Activated naive CD4-positive, alpha-beta T cell treated with anti-CD3 and anti-CD28 coated beads, Interleukin-2, amount 10 ng/mL, durations not matched to agents 7 days and 5 days (primary cell): Measurements from ENCODE around the gene FTSJ1.
"Not testable (repeated sequence)": the region's sequence is repeated elsewhere in the genome, so short reads cannot be mapped to it uniquely, and the experiment has no call there.

Experiments
- CTCF ChIA-PET: fragments of 350-600 bp; sonication (Branson Sonifier 250); formaldehyde crosslinking; loops from one replicate; lab custom pipeline; 2021; ENCODE audit warnings: antibody characterized with exemption; lab: Charles Lee
- DNase-seq: peaks from one replicate; pipeline ENCODE4 v3.0.0-alpha.2; 2020
- H3K27ac Mint-ChIP-seq: one replicate; pipeline ENCODE4 v1.8.0; 2021; ENCODE audit warnings: mild to moderate bottlenecking, moderate library complexity, mixed read lengths
- H3K27me3 Mint-ChIP-seq: one replicate; pipeline ENCODE4 v1.8.0; 2021; ENCODE audit warnings: mild to moderate bottlenecking, mixed read lengths
- H3K36me3 Mint-ChIP-seq: one replicate; pipeline ENCODE4 v1.8.0; 2021; ENCODE audit warnings: mixed read lengths
- H3K4me1 Mint-ChIP-seq: one replicate; pipeline ENCODE4 v1.8.0; 2021; ENCODE audit warnings: mixed read lengths
- H3K4me3 Mint-ChIP-seq: one replicate; pipeline ENCODE4 v1.8.0; 2021; ENCODE audit warnings: mild to moderate bottlenecking, moderate library complexity, mixed read lengths
- H3K9me3 Mint-ChIP-seq: one replicate; pipeline ENCODE4 v1.8.0; 2021; ENCODE audit warnings: mixed read lengths

The FTSJ1 gene

GRCh38 chrX:48475774-48476577, at the start of gene FTSJ1:
Gene FTSJ1, plus strand, starts transcription at chrX:48476199. Its CDS starts 1,849 bp downstream, at chrX:48478048.
- CTCF ChIA-PET, result no interaction called here
- Mint-ChIP-seq H3K36me3 (peaks cover 30% of the 10 kb centered on the region), H3K27me3 (no peaks in the 10 kb centered on the region), H3K9me3 (no peaks in the 10 kb centered on the region), H3K4me1 (peaks cover 45% of the 10 kb centered on the region), H3K27ac (peak within 1 kb of the TSS; percentile 97), H3K4me3 (peak within 1 kb of the TSS; percentile 94)
- peak; percentile 94 for DNase-seq

GRCh38 chrX:48427027-48427716, 48.8 kb upstream of the FTSJ1 start:
- H3K36me3 Mint-ChIP-seq, CTCF ChIA-PET, H3K4me3 Mint-ChIP-seq, H3K27ac Mint-ChIP-seq, DNase-seq, H3K27me3 Mint-ChIP-seq, H3K9me3 Mint-ChIP-seq, H3K4me1 Mint-ChIP-seq: not testable (repeated sequence)

- H3K27ac Mint-ChIP-seq, H3K36me3 Mint-ChIP-seq, H3K27me3 Mint-ChIP-seq, H3K9me3 Mint-ChIP-seq, H3K4me3 Mint-ChIP-seq, DNase-seq, CTCF ChIA-PET: not testable (repeated sequence)
- H3K4me1 Mint-ChIP-seq, result peaks cover 23% of the 10 kb centered on the region
These were observed 46.4 kb upstream of the FTSJ1 start for GRCh38 chrX:48429606-48430005.

- peaks cover 24% of the 10 kb centered on the region for H3K4me1 Mint-ChIP-seq
- CTCF ChIA-PET, DNase-seq, H3K36me3 Mint-ChIP-seq, H3K4me3 Mint-ChIP-seq, H3K27me3 Mint-ChIP-seq, H3K27ac Mint-ChIP-seq: not testable (repeated sequence)
- H3K9me3 Mint-ChIP-seq, result peaks cover 11% of the 10 kb centered on the region
These were observed 45.8 kb upstream of the FTSJ1 start for GRCh38 chrX:48430166-48430565.

GRCh38 chrX:48433713-48434112, 42.3 kb upstream of the FTSJ1 start:
- peaks cover 18% of the 10 kb centered on the region for H3K9me3 Mint-ChIP-seq
- H3K27ac Mint-ChIP-seq, result peak overlapping the region; percentile 64
- H3K27me3 Mint-ChIP-seq, H3K36me3 Mint-ChIP-seq, CTCF ChIA-PET, H3K4me3 Mint-ChIP-seq: not testable (repeated sequence)
- DNase-seq, result peak; percentile 48
- peaks cover 17% of the 10 kb centered on the region for H3K4me1 Mint-ChIP-seq

- peaks cover 21% of the 10 kb centered on the region for H3K27me3 Mint-ChIP-seq
- H3K27ac Mint-ChIP-seq, DNase-seq, H3K4me3 Mint-ChIP-seq, H3K36me3 Mint-ChIP-seq, H3K9me3 Mint-ChIP-seq, H3K4me1 Mint-ChIP-seq, CTCF ChIA-PET: not testable (repeated sequence)
These were observed 28.8 kb upstream of the FTSJ1 start for GRCh38 chrX:48447201-48447600.

- Mint-ChIP-seq H3K36me3 (no peaks in the 10 kb centered on the region), H3K27me3 (peaks cover 7% of the 10 kb centered on the region), H3K4me1 (no peaks in the 10 kb centered on the region), H3K27ac (no peak overlapping the region), H3K4me3 (no peak overlapping the region), H3K9me3 (no peaks in the 10 kb centered on the region)
- DNase-seq, result no peak
- CTCF ChIA-PET, result no interaction called here
These were observed 25.9 kb upstream of the FTSJ1 start for GRCh38 chrX:48450076-48450475.

GRCh38 chrX:48451708-48452107, 24.3 kb upstream of the FTSJ1 start:
- H3K9me3 Mint-ChIP-seq, result no peaks in the 10 kb centered on the region
- H3K27me3 Mint-ChIP-seq, result peaks cover 6% of the 10 kb centered on the region
- no peaks in the 10 kb centered on the region for H3K4me1 Mint-ChIP-seq
- CTCF ChIA-PET, result no interaction called here
- no peak for DNase-seq
- no peak overlapping the region for H3K27ac Mint-ChIP-seq
- peaks cover 1% of the 10 kb centered on the region for H3K36me3 Mint-ChIP-seq
- no peak overlapping the region for H3K4me3 Mint-ChIP-seq

GRCh38 chrX:48456628-48457331, 19.2 kb upstream of the FTSJ1 start:
- DNase-seq, result no peak
- H3K27me3 Mint-ChIP-seq, result no peaks in the 10 kb centered on the region
- CTCF ChIA-PET, result interaction anchor here (1.1 kb wide), 1 partner anchor 11 kb away, joined by 3 read pairs; no protein-coding TSS in a partner anchor
- H3K4me3 Mint-ChIP-seq, result no peak overlapping the region
- no peaks in the 10 kb centered on the region for H3K4me1 Mint-ChIP-seq
- no peaks in the 10 kb centered on the region for H3K9me3 Mint-ChIP-seq
- H3K36me3 Mint-ChIP-seq, result peaks cover 21% of the 10 kb centered on the region
- H3K27ac Mint-ChIP-seq, result no peak overlapping the region

GRCh38 chrX:48458711-48459110, 17.3 kb upstream of the FTSJ1 start:
- H3K27me3 Mint-ChIP-seq, result no peaks in the 10 kb centered on the region
- no peak for DNase-seq

GRCh38 chrX:48459483-48459882, 16.5 kb upstream of the FTSJ1 start:
- CTCF ChIA-PET, result no interaction called here
- Mint-ChIP-seq H3K4me1 (peaks cover 13% of the 10 kb centered on the region), H3K27ac (no peak overlapping the region), H3K36me3 (peaks cover 36% of the 10 kb centered on the region), H3K27me3 (no peaks in the 10 kb centered on the region), H3K9me3 (no peaks in the 10 kb centered on the region), H3K4me3 (no peak overlapping the region)
- DNase-seq, result no peak

More at GRCh38 chrX:48458711-48459110, 17.3 kb upstream of the FTSJ1 start:
- Mint-ChIP-seq H3K9me3 (no peaks in the 10 kb centered on the region), H3K27ac (no peak overlapping the region), H3K4me3 (no peak overlapping the region), H3K36me3 (peaks cover 29% of the 10 kb centered on the region), H3K4me1 (peaks cover 6% of the 10 kb centered on the region)
- CTCF ChIA-PET, result no interaction called here

- CTCF ChIA-PET, result no interaction called here
- Mint-ChIP-seq H3K4me3 (no peak overlapping the region), H3K36me3 (peaks cover 40% of the 10 kb centered on the region), H3K27me3 (no peaks in the 10 kb centered on the region), H3K27ac (no peak overlapping the region), H3K9me3 (no peaks in the 10 kb centered on the region), H3K4me1 (peaks cover 15% of the 10 kb centered on the region)
- no peak for DNase-seq
These were observed 16.0 kb upstream of the FTSJ1 start for GRCh38 chrX:48460031-48460430.

- CTCF ChIA-PET, result no interaction called here
- peaks cover 45% of the 10 kb centered on the region for H3K36me3 Mint-ChIP-seq
These were observed 15.4 kb upstream of the FTSJ1 start for GRCh38 chrX:48460606-48461005.

GRCh38 chrX:48461830-48462229, 14.2 kb upstream of the FTSJ1 start:
- Mint-ChIP-seq H3K27ac (peak overlapping the region; percentile 42), H3K4me3 (no peak overlapping the region), H3K27me3 (no peaks in the 10 kb centered on the region), H3K36me3 (peaks cover 52% of the 10 kb centered on the region), H3K4me1 (peaks cover 28% of the 10 kb centered on the region), H3K9me3 (no peaks in the 10 kb centered on the region)
- DNase-seq, result no peak
- CTCF ChIA-PET, result no interaction called here

More at GRCh38 chrX:48460606-48461005, 15.4 kb upstream of the FTSJ1 start:
- H3K27me3 Mint-ChIP-seq, result no peaks in the 10 kb centered on the region
- H3K9me3 Mint-ChIP-seq, result no peaks in the 10 kb centered on the region
- no peak overlapping the region for H3K27ac Mint-ChIP-seq
- no peak overlapping the region for H3K4me3 Mint-ChIP-seq
- H3K4me1 Mint-ChIP-seq, result peaks cover 21% of the 10 kb centered on the region
- DNase-seq, result no peak
